SU-DHL-6 (cell line): Measurements from ENCODE around the gene RHEX.

ENCODE experiments used
- H2AFZ ChIP-seq: fragments of 200-600 bp; sonication (generic); 2 replicates; pipeline ENCODE4 v1.6.1; 2014; ENCODE audit warnings: low read depth, mild to moderate bottlenecking, moderate library complexity, mixed read lengths, antibody characterized with exemption, low read length; ENCODE audit not compliant: severe bottlenecking
- H3F3A ChIP-seq: fragments of 200-600 bp; shearing (Covaris generic); 2 replicates; pipeline ENCODE4 v1.6.0; 2016; ENCODE audit warnings: antibody characterized with exemption, mild to moderate bottlenecking; ENCODE audit not compliant: insufficient read depth
- H3K27ac ChIP-seq: fragments of 200-600 bp; sonication (generic); 2 replicates; pipeline ENCODE4 v1.5.1; 2016; ENCODE audit warnings: low read depth, mild to moderate bottlenecking, low read length, moderate library complexity, mixed read lengths
- H3K27me3 ChIP-seq: fragments of 200-600 bp; sonication (generic), shearing (Covaris generic); 2 replicates; pipeline ENCODE4 v1.6.0; 2014; ENCODE audit warnings: mild to moderate bottlenecking, low read length
- H3K36me3 ChIP-seq: fragments of 200-600 bp; sonication (generic); 2 replicates; pipeline ENCODE4 v1.6.1; 2014; ENCODE audit warnings: mild to moderate bottlenecking, low read length, mixed read lengths
- H3K4me2 ChIP-seq: fragments of 300-600, 200-600 bp; shearing (Covaris generic), sonication (generic); 2 replicates; pipeline ENCODE4 v1.6.0; 2014; ENCODE audit warnings: low read length, low read depth, mild to moderate bottlenecking; ENCODE audit not compliant: poor library complexity, severe bottlenecking
- H3K4me3 ChIP-seq: fragments of 200-600 bp; sonication (generic); 2 replicates; pipeline ENCODE4 v1.5.1; 2014; ENCODE audit warnings: antibody characterized with exemption, low read length, mild to moderate bottlenecking, mixed read lengths; ENCODE audit not compliant: insufficient read depth, poor library complexity, severe bottlenecking
- H3K79me2 ChIP-seq: fragments of 200-600 bp; sonication (generic); 2 replicates; pipeline ENCODE4 v1.6.1; 2014; ENCODE audit warnings: mild to moderate bottlenecking, low read length, moderate library complexity; ENCODE audit not compliant: insufficient read depth
- H3K9ac ChIP-seq: fragments of 200-600 bp; sonication (generic); 2 replicates; pipeline ENCODE4 v1.7.0; 2014; ENCODE audit warnings: mild to moderate bottlenecking, low read length
- H3K9me2 ChIP-seq: fragments of 200-600 bp; sonication (generic); replicated peaks from 2 replicates; pipeline ENCODE4 v1.6.1; 2014; ENCODE audit warnings: low read length; ENCODE audit not compliant: insufficient read depth
- H3K9me3 ChIP-seq: fragments of 200-600 bp; sonication (generic); 2 replicates; pipeline ENCODE4 v1.6.1; 2014; ENCODE audit warnings: low read length, mixed read lengths; ENCODE audit not compliant: insufficient read depth
- H4K20me1 ChIP-seq: fragments of 200-600 bp; sonication (generic); 2 replicates; pipeline ENCODE4 v1.6.1; 2014; ENCODE audit warnings: low read depth, mild to moderate bottlenecking, antibody characterized with exemption, low read length, moderate library complexity, mixed read lengths
- CTCF ChIP-seq: fragments of 200-600 bp; sonication (generic); IDR thresholded peaks from one replicate; pipeline ENCODE4 v1.5.1; 2017; ENCODE audit warnings: antibody characterized with exemption, mild to moderate bottlenecking, low read length, moderate library complexity; ENCODE audit not compliant: insufficient read depth, poor library complexity, severe bottlenecking
- EZH2phosphoT487 ChIP-seq: fragments of 200-600 bp; sonication (generic), shearing (Covaris generic); conservative IDR thresholded peaks from 2 replicates; pipeline ENCODE4 v1.6.1; 2018; ENCODE audit warnings: mild to moderate bottlenecking, antibody characterized with exemption, low read length, moderate library complexity, mixed read lengths

RHEX gene

GRCh38 chr1:206047271-206047670 lies 5.7 kb upstream of the RHEX start:
- Histone ChIP-seq H2AFZ (no peak overlapping the region), H3K36me3 (no peaks in the 10 kb centered on the region), H4K20me1 (no peaks in the 10 kb centered on the region), H3K4me3 (no peak overlapping the region), H3K4me2 (peak overlapping the region; percentile 33), H3K9me3 (no peaks in the 10 kb centered on the region), H3K79me2 (0 out of 2 replicates have a peak, but pooled peaks cover 7% of the 10 kb centered on the region), H3F3A (peaks cover 67% of the 10 kb centered on the region), H3K27ac (0 out of 2 replicates have a peak overlapping the region, but pooled peaks have one; percentile 2), H3K27me3 (no peaks in the 10 kb centered on the region), H3K9me2 (no peaks in the 10 kb centered on the region), H3K9ac (no peak overlapping the region)
- TF ChIP-seq EZH2phosphoT487 (no peak), CTCF (no peak)

- H3K27me3 ChIP-seq: no peaks in the 10 kb centered on the region
- peaks cover 16% of the 10 kb centered on the region for H3K79me2 ChIP-seq
- no peak overlapping the region for H3K4me3 ChIP-seq
- no peaks in the 10 kb centered on the region for H3K9me3 ChIP-seq
- no peaks in the 10 kb centered on the region for H4K20me1 ChIP-seq
- TF ChIP-seq CTCF (no peak), EZH2phosphoT487 (no peak)
- H3K36me3 ChIP-seq: no peaks in the 10 kb centered on the region
- no peak overlapping the region for H3K9ac ChIP-seq
- peak overlapping the region; percentile 96; the same call in 1 of the 2 replicates for H3K27ac ChIP-seq
- no peaks in the 10 kb centered on the region for H3K9me2 ChIP-seq
- peaks cover 69% of the 10 kb centered on the region for H3F3A ChIP-seq
- H3K4me2 ChIP-seq: peak overlapping the region; percentile 50
- no peak overlapping the region for H2AFZ ChIP-seq
Measured at GRCh38 chr1:206048582-206048981, 4.4 kb upstream of the RHEX start.

GRCh38 chr1:206049293-206049692 lies 3.7 kb upstream of the RHEX start:
- Histone ChIP-seq H3F3A (peaks cover 73% of the 10 kb centered on the region), H3K9me2 (no peaks in the 10 kb centered on the region), H4K20me1 (no peaks in the 10 kb centered on the region), H3K27ac (peak overlapping the region; percentile 96), H3K4me2 (peak overlapping the region; percentile 50), H3K27me3 (no peaks in the 10 kb centered on the region), H3K9ac (no peak overlapping the region), H3K4me3 (peak overlapping the region; percentile 5), H2AFZ (no peak overlapping the region), H3K79me2 (peaks cover 23% of the 10 kb centered on the region), H3K36me3 (no peaks in the 10 kb centered on the region), H3K9me3 (no peaks in the 10 kb centered on the region)
- no peak for TF ChIP-seq EZH2phosphoT487
- no peak for TF ChIP-seq CTCF
